OCI-LY3 (cell line): ENCODE data around the gene ALPK1.

Experiments used
- H2AFZ ChIP-seq: fragments of 200-600, 300-600 bp; shearing (Covaris generic); 2 replicates; pipeline ENCODE4 v1.6.0; 2014; ENCODE audit warnings: antibody characterized with exemption, low read depth, low read length
- H3K27ac ChIP-seq: fragments of 200-600, 300-600 bp; sonication (generic); 2 replicates; pipeline ENCODE4 v1.5.1; 2014; ENCODE audit warnings: mild to moderate bottlenecking, low read length, moderate library complexity, mixed read lengths
- H3K27me3 ChIP-seq: fragments of 200-600, 300-600 bp; sonication (generic); 2 replicates; pipeline ENCODE4 v1.6.1; 2014; ENCODE audit warnings: low read depth, low read length, mixed read lengths
- H3K36me3 ChIP-seq: fragments of 200-600, 300-600 bp; sonication (generic); replicated peaks from 2 replicates; pipeline ENCODE3; 2014; ENCODE audit warnings: low read depth, low read length, mixed read lengths
- H3K4me1 ChIP-seq: fragments of 300-600, 200-600 bp; sonication (generic); 2 replicates; pipeline ENCODE4 v1.6.1; 2014; ENCODE audit warnings: low read length, mixed read lengths
- H3K4me2 ChIP-seq: fragments of 200-600, 300-600 bp; sonication (generic); 2 replicates; pipeline ENCODE4 v1.6.1; 2014; ENCODE audit warnings: low read length, mixed read lengths
- H3K4me3 ChIP-seq: fragments of 300-600, 200-600 bp; sonication (generic); 2 replicates; pipeline ENCODE4 v1.5.1; 2014; ENCODE audit warnings: antibody characterized with exemption, mild to moderate bottlenecking, low read length, moderate library complexity
- H3K79me2 ChIP-seq: fragments of 300-600, 200-600 bp; shearing (Covaris generic); 2 replicates; pipeline ENCODE4 v1.6.1; 2014; ENCODE audit warnings: mild to moderate bottlenecking, low read length, mixed read lengths
- H3K9ac ChIP-seq: fragments of 300-600, 200-600 bp; shearing (Covaris generic); 2 replicates; pipeline ENCODE4 v1.6.0; 2014; ENCODE audit warnings: mild to moderate bottlenecking, low read length, moderate library complexity
- H3K9me3 ChIP-seq: fragments of 200-600, 300-600 bp; shearing (Covaris generic); 2 replicates; pipeline ENCODE4 v1.6.1; 2014; ENCODE audit warnings: low read length, mixed read lengths; ENCODE audit not compliant: insufficient read depth
- H4K20me1 ChIP-seq: fragments of 200-600, 300-600 bp; sonication (generic); 2 replicates; pipeline ENCODE4 v1.6.1; 2016; ENCODE audit warnings: low read length, mixed read lengths; ENCODE audit not compliant: insufficient read depth
- EZH2phosphoT487 ChIP-seq: fragments of 200-600 bp; shearing (Covaris generic); IDR thresholded peaks from 2 replicates; pipeline ENCODE4 v1.6.1; 2018; ENCODE audit warnings: antibody characterized with exemption, mixed run types, low read depth
- TF ChIP-seq, protein P1 (sequence below): fragments of 200-600, 300-600 bp; sonication (generic); IDR thresholded peaks from 2 replicates; pipeline ENCODE4 v1.5.1; 2014; ENCODE audit warnings: antibody characterized with exemption, low read length, low read depth

The ALPK1 gene

DNA sequence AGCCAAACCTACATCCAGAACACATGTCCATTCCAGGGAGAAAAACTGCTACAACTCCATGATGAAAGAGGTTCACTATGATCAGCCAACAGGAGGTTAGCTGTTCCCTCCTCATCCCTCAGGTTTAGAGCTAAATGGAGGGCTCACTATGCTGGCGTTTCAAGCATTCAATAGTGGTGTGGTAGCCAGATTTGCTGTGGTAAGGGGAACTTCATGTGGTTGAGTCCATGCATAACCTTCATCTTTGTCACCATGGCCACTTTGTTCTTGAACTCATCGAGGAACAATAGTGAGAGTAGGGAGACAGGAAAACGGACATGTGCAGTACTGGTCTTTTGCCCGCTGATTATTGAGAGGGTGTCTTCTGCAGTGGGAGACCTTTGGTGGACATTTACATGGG is 33.8 kb downstream of the ALPK1 start:
- no peaks in the 10 kb centered on the region for H4K20me1 ChIP-seq
- H3K36me3 ChIP-seq: no peaks in the 10 kb centered on the region
- H3K27ac ChIP-seq: no peak overlapping the region
- H2AFZ ChIP-seq: no peak overlapping the region
- H3K9me3 ChIP-seq: no peaks in the 10 kb centered on the region
- peaks cover 7% of the 10 kb centered on the region for H3K4me1 ChIP-seq
- no peaks in the 10 kb centered on the region for H3K27me3 ChIP-seq
- H3K4me3 ChIP-seq: no peak overlapping the region
- no peak overlapping the region for H3K4me2 ChIP-seq
- H3K9ac ChIP-seq: no peak overlapping the region
- TF ChIP-seq EZH2phosphoT487: no peak
- TF ChIP-seq, protein P1, sequence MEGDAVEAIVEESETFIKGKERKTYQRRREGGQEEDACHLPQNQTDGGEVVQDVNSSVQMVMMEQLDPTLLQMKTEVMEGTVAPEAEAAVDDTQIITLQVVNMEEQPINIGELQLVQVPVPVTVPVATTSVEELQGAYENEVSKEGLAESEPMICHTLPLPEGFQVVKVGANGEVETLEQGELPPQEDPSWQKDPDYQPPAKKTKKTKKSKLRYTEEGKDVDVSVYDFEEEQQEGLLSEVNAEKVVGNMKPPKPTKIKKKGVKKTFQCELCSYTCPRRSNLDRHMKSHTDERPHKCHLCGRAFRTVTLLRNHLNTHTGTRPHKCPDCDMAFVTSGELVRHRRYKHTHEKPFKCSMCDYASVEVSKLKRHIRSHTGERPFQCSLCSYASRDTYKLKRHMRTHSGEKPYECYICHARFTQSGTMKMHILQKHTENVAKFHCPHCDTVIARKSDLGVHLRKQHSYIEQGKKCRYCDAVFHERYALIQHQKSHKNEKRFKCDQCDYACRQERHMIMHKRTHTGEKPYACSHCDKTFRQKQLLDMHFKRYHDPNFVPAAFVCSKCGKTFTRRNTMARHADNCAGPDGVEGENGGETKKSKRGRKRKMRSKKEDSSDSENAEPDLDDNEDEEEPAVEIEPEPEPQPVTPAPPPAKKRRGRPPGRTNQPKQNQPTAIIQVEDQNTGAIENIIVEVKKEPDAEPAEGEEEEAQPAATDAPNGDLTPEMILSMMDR: no peak
- H3K79me2 ChIP-seq: no peaks in the 10 kb centered on the region

DNA sequence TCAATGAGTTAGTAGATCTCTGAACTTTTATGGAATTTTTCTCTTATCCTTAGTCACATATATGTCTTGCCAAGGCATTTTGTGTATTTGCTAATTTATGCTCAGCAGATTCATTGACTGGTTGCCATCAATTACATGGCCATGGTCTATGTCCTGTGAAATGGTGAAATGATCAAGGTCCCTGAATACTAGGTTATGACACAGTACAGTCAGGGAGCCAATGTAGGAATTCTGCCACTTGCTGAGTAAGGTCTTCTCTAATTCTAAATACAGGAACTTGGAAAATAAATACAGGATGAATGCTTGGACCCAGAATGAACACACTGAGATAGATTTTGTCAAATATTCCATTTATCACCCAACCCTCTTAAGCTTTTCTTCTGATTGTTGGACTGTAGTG is 35.2 kb downstream of the ALPK1 start:
- no peak overlapping the region for H3K9ac ChIP-seq
- H3K4me3 ChIP-seq: no peak overlapping the region
- no peaks in the 10 kb centered on the region for H3K9me3 ChIP-seq
- no peak for TF ChIP-seq EZH2phosphoT487
- TF ChIP-seq, protein P1: no peak
- H3K4me1 ChIP-seq: peaks cover 7% of the 10 kb centered on the region
- no peaks in the 10 kb centered on the region for H3K79me2 ChIP-seq
- no peak overlapping the region for H3K4me2 ChIP-seq
- H3K27ac ChIP-seq: no peak overlapping the region
- no peak overlapping the region for H2AFZ ChIP-seq
- no peaks in the 10 kb centered on the region for H3K27me3 ChIP-seq
- H3K36me3 ChIP-seq: no peaks in the 10 kb centered on the region
- no peaks in the 10 kb centered on the region for H4K20me1 ChIP-seq

GRCh38 chr4:112340023-112340422 is 42.9 kb downstream of the ALPK1 start:
- no peaks in the 10 kb centered on the region for H3K79me2 ChIP-seq
- H4K20me1 ChIP-seq: no peaks in the 10 kb centered on the region
- no peak for TF ChIP-seq EZH2phosphoT487
- TF ChIP-seq, protein P1: no peak
- H3K4me2 ChIP-seq: no peak overlapping the region
- no peaks in the 10 kb centered on the region for H3K36me3 ChIP-seq
- H3K4me3 ChIP-seq: no peak overlapping the region
- no peaks in the 10 kb centered on the region for H3K9me3 ChIP-seq
- no peak overlapping the region for H2AFZ ChIP-seq
- no peak overlapping the region for H3K9ac ChIP-seq
- H3K27ac ChIP-seq: no peak overlapping the region
- H3K27me3 ChIP-seq: no peaks in the 10 kb centered on the region
- no peaks in the 10 kb centered on the region for H3K4me1 ChIP-seq

DNA sequence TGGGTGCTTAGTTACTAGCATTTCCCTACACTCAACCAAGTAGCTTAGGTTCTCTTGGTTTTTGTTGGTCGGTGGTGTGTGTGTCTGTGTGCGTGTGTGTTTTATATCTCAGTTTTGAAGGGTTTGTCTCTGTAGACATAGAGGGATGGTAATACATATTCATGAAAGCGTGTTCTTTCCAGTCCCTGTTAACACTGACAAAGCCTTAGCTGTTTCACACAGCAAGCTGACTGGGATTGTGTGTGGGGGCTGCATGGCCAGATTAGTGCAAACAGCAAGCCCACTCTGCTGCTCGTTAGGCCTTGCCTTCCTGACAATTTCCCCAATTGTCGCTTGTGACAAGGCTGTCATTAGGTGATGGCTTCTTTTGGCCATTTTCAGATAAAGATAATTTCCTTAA is 43.9 kb downstream of the ALPK1 start:
- TF ChIP-seq, protein P1: no peak
- no peak for TF ChIP-seq EZH2phosphoT487
- Histone ChIP-seq H2AFZ (no peak overlapping the region), H3K27ac (no peak overlapping the region), H3K36me3 (no peaks in the 10 kb centered on the region), H3K9ac (no peak overlapping the region), H3K27me3 (no peaks in the 10 kb centered on the region), H3K9me3 (no peaks in the 10 kb centered on the region), H3K4me2 (no peak overlapping the region), H4K20me1 (no peaks in the 10 kb centered on the region), H3K4me3 (no peak overlapping the region), H3K4me1 (no peaks in the 10 kb centered on the region), H3K79me2 (no peaks in the 10 kb centered on the region)
